Daoy (cell line): Measurements from ENCODE around the gene MLST8. TPM values are rescaled to one million over a fixed set of nuclear protein-coding genes. Genes with fewer than 3 reads are reported as not detected.
A peak's percentile ranks its signal among the peaks of the same experiment; 100 is the strongest.
"Not testable (repeated sequence)": the region's sequence is repeated elsewhere in the genome, so short reads cannot be mapped to it uniquely, and the experiment has no call there.

Experiments used
- DNase-seq: peaks from one replicate; pipeline ENCODE4 v3.0.0-alpha.2; 2015; ENCODE audit warnings: low read depth
- total RNA-seq: library from RNA; depleted of rRNA; stranded (reverse); fragments of >200 nt; shearing (Covaris generic); gene quantifications from 2 replicates; pipeline ENCODE4 v1.2.3, GENCODE V29; 2014

The MLST8 gene
- total RNA-seq, 1 experiment from 2014 or later: 19.3 TPM

DNA sequence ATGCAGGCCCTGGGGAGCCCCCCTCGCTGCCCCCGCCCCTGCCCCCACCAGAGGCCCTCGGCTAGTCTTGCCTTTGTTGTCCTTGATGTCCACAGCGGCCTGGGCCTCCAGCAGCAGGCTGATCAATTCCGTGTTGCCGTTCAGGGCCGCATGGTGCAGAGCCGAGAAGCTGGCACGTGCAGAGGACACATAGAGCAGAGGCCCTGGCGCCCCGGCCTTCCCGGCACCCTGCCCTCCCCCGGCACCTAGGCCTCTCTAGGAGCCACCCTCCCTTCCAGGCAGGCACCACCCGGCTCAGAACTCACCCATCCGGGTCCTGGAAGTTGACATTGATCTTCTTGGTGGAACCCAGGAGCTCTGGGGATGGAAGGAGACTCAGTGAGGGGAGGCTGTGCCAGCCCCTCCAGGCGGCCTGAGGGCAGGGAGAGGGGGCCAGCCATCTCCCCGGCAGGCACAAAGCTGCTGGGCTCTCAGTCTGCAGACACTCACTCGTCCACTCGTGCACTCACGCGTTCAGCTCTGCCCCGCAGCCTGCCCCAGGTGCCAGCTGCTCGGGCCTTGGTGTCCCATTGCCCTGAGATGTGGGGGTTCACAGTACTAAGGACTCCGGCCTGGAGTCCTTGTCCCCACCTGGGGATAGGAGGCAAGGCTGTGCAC is 15.1 kb upstream of the MLST8 start:
- DNase-seq: no peak

DNA sequence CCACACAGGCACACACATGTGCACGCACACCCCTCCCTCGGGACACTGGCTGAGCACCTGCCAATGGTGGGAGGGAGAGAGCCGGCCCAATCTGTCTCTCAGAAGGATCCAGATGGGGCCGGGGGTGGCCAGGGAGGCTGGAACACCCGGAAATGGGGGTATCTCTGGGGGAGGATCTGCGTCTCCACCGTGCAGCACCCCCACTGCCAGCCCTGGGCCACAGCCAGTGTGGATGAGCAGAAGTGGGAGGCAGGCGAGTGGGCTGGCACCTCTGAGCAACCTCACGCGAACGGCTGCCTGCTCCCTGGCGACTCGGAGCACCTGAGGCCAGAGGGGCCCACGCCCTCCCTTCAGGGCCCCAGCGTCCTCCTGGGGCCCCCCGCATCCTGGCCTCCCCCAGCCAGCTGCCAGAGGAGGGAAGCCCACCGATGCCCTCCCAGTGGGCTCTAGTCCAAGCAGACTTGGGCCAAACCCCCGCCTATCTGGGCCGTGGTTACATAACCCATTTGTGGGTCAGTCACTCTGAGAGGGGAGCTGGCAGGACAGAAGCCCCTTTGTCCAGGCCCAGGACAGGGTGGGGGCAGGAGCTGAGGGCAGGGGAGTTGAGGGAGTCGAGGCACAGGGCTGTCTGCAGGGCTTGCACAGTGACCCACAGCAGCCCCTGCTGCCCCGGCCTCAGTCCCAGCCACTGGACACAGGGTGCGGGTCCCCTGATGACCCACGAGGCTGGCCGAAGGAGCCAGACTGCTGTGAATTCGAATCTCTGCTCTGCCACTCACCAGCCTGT is 14.4 kb upstream of the MLST8 start:
- DNase-seq: no peak

DNA sequence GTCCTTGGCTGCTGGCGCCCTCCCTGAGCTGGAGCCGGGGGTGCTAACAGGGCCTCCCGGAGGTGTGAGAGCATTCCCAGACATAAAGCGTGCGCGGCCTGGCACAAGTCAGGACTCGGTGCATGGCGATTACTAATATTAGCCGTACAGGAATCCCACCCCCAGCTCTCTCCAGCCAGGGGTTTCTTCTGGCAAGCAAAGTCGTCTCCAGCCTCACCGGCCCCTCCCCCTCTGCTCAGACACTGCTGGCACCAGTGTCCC is 13.9 kb upstream of the MLST8 start:
- DNase-seq: no peak

DNA sequence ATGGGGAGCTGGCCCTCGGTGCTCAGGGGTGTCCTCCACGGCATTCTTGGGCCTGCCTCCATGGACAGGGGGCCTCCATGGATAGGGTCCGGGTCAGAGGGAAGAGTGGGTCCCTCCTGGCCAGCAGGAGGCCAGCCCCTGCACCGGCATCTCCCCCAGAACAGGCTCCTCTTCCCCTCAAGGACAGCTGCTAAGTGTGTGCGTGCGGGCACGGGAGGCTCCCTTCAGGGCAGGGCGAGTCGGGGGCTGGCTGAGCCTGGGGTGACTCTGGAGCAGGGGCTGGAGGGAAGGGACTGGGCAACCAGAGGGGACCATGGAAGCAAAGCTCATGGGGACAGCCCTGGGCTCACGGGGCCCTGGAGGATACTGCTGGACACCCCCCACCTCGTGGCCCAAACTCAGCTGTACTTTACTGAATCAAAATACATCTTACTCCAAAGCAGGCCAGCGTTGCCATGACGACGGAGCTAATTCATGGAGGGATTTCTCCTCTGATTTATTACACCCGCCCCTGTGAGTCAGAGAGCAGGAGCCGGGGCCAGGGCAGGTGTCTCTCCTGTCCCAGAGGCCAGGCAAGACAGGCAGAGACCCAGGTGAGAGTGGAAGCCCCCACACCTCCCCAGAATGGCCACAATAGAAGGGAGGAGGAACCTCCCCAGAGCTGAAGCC is 11.0 kb upstream of the MLST8 start:
- DNase-seq: peak; percentile 68

DNA sequence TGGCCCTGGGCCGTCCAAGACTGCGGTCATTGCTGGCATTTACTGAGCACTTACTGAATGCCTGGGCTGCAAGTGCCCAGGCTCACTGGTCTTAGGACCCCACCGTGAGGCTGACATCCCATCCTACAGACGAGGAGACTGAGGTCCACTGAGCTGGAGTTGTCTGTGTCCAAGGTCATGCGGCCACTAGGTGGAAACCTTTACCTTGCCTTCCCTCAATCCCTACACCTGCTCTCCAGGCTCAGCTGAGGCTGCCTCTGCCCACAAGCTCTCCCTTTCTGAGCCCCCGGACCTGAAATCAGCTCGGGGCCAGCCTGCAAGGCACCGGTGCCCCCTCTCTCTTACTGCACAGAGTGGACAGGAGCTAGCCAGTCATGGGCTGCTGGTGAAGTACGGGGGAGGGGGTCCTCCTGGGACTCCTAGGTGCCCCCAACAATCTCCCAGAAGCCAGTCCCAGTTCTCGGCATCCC is 10.4 kb upstream of the MLST8 start:
- peak; percentile 65 for DNase-seq

DNA sequence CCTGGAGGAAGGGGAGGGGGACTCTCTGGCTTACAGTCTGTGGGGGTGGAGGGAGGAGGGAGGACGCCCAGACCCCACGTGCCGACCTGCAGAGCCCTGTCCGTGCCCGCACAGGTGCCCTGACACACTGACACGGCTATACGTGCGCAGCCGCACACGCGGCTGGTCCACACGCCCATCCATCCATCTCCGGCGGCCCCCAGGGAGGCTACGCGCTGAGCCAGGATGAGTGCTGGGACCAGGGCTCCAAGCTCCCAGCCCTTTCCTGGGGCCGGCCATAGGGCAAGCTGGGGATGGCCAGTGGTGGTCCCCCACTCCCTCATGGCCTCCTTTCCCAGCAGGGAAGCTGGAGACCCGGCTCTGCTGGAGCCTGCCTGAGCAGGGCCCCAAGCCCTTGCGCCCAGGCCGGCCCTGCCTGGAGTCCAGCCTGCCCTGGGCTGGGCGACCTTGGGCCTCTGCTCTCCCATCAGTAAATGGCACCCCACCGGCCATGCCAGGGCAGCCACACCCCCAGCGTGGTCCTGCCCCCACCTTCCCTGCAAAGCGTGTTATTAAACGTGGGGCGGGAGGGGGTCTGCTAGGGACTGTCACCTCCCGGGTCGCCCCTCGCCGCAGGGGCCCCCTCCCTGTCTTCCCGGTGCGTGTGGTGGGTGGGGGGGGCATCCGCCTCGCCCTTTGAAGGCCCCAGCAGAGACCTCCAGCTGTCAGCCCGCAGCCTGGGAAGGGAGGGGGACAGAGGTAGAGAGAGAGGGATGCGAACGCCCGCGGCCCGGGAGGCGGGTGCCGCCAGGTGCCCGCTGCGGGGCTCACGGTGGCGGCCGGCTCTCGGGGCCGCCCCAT is 9.7 kb upstream of the MLST8 start:
- no peak for DNase-seq

DNA sequence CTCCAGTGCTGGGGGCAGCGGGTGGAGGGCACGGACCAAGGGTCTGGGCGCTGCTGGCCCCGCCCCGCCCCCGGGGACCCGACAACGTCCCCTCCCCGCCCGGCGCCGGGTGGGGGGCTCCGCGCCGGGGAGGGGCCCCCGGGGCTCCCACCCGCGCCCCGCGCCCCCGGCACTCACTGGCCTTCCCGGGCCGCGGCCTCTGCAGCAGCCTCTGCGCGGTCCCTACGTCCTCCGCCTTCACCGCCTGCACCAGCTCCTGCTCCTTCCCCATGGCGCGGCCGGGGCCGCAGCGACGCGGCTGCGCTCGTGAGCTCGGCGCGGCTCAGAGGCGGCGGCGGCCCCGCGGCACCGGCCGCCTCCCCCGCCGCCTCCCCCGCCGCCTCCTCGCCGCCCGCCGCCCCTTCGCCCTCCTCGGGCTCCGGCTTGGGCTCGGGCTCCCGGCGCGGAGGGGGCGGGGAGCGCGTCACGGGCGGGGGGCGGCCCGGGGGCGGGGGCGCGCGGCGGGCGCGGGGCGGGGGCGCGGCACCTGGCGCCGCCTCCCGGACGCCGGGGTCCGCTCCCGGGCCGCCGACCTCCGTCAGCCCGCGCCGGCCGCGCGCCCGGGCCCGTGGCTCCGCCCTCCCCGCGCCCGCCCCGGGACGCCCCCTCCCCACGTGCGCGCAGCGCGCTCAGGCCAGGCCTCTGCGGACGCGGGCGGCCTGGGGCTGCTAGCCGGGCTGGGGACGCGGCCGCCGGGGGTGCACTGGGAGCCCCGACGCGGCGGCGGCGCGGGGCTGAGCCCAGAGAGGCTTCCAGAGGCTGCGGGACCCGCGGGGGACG is 8.9 kb upstream of the MLST8 start, which contains the start of gene CASKIN1:
Gene CASKIN1 (minus strand): TSS at position 444 of the 819 bp plus-strand sequence. CDS start 173 bp downstream, at position 271.
- DNase-seq: peak; percentile 37

DNA sequence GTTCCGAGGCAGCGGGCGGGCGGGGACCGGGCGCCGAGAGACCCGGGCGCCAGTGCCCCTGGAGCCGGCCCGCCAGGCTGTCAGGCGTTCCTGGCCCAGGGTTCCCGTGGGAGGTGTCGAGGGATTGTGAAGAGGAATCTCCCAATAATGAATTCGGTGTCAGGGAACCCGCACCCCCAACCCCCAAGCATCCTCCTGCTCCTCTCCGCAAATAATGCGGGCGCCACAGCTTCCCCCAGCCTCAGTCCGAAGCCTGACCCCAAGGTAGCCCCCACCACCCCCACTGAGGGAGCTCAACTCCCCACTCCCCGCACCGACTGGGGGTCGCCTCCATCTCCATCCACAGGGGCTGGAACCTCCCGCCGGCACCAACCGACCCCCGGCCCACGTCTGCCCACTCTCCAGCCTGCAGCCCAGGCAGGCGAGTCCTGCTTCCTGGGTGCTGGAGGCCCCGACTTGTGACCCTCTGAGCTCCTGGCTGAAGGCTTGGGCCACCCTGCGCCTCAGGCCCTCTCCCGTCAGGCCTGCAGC is 8.2 kb upstream of the MLST8 start:
- DNase-seq: no peak

DNA sequence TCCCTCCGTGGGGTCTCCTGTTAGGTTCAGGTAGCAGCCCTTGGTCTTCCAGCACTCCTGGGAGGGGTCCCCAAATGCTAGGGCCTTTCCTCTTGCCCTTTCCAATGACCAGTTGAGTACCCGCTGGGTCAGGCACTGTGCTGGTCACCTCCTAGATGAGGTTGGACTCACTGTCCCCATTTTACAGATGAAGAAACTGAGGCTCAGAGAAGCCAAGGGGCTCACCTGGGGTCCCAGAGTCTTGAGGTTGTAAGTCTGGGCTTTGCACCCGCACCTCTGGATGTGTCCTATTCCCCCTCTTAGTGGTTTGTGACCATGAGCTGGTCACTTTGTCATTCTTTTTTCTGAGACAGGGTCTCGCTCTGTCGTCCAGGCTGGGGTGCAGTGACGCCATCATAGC is 7.5 kb upstream of the MLST8 start:
- no peak for DNase-seq

DNA sequence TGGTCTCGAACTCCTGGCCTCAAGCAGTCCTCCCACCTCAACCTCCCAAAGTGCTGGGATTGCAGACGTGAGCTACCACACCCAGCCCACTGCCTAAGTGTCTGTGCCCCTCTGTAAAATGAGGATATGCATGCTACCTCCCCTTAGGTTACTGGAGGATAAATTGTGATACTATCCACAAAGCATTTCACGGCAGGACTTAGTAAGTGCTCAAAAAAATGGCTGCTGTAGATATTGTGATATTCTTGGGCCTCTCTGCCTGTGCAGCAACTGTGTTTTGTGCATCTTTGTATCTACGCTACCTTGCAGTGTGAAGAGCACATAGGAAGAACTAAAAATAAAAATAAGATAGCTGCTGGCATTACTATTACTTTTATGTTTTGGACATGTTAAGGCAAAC is 7.0 kb upstream of the MLST8 start:
- DNase-seq: no peak

DNA sequence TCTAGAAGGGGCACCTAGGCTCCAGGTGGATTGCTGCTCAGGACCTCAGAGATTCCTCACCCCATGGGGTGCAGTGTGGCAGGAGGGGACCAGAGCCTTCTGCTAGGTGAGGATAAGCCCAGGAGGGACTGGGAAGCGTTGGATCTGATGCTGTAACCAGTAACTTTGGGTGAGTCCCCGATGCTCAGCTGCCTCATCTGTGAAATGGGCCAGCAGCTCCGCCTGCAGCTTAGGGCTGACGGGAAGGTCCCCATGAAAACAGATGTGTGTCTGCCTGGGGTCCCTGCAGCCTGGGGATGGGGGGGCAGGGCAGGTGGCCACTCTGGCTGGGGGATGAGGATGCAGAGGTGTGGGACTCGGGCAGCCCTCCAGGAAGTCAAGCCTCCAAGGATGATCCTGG is 6.2 kb upstream of the MLST8 start:
- DNase-seq: no peak

DNA sequence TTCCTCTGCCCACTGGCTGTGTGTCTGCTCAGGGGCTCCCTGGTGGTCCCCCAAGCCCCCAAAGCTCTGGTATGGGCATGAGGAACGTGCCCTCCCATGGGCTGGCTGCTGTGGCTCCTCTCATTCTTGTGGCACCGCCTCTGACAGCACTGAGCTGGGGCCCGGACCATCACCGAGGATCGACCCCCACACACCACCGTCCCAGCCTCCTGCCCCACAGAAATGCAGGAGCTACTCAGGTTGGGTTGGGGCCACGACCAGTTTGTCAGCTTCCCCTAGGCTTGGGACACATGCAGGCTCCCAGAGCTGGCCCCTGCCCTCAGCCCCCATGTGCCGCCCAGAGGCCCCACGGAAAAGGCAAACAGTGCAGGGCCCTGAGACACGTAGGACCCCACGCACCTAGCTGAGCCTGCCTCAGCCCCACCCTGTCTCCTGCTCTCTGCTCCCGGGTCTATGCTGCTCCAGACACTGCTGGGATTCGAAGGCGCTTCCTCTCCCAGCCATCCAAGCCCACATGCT is 5.6 kb upstream of the MLST8 start:
- no peak for DNase-seq

DNA sequence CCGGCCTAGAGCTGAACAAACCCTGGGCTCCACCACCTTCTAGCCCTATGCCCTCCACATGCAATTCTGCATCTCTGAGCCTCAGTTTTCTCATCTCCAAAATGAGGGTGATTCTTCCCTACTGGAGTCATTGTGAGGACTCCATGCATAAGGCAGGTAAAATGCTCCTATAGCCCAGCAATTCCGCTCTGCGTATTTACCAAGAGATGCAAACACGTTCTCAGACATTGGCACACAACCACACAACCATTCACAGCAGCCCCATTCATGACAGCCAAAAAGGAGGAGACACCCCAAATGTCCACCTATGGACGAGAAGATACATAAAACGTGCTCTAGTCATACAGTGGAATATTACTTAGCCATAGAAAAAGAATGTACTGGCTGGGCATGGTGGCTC is 4.9 kb upstream of the MLST8 start:
- DNase-seq: no peak

DNA sequence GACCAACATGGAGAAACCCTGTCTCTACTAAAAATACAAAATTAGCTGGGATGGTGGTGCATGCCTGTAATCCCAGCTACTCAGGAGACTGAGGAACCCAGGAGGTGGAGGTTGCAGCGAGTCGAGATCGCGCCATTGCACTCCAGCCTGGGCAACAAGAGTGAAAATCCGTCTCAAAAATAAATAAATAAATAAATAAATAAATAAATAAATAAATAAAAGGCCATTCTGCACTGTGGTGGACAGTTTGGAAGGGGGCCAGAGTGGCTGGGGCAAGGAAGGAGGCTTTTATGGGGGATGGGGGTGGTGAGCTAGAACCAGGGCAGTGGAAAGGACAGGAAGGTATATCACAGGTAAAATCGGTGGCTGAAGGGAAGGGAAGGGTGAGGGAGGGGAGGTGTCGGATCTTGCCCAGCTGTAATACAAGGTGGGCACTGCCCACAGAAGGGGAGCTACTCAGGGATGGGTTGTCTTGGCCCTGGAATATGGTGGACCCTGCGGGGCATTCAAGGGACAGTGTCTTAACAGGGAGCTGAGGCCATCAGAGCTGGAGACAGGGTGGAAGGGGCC is 2.0 kb upstream of the MLST8 start:
- not testable (repeated sequence) for DNase-seq

DNA sequence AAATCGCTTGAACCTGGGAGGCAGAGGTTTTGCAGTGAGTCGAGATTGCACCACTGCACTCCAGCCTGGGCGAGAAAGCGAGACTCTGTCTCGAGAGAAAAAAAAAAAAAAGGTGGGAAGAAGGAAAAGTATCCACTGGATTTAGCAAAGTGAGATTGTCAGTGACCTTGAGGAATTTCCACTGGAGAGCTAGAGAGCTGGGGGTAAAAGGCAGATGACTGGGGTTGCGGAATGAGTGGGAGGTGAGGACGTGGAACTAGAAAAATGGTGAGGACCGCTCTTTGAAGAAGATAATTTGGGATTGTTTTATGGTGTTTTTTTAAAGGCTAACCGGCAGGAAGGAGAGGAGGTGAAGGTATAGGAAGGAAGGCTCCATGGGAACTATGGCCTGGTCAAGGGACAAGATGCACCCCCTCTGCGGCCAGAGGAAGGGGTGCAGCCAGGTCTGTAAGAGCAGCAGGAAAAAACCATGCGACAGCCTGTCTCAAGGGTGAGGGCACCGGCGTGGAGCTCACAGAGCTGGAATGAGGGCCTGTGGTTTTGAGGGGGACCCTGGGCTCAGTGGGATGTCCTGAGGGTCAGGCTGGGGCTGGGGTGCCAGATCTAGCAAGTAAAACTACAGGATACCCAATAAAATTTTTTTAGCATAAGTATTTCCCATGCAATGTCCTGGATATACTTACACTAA is 694 bp upstream of the MLST8 start:
- DNase-seq: no peak

DNA sequence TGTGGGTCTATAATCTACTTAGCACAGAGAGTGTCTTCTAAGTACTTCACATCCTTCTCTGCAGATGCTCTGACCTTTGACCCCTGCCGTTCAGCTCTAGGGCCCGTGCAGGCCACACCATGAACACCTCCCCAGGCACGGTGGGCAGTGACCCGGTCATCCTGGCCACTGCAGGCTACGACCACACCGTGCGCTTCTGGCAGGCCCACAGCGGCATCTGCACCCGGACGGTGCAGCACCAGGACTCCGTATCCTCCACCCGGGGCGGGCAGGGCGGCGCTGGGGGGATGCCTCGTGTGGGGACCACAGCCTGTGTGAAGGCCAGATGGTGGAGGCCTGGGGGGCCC is 686 bp downstream of the MLST8 start:
- no peak for DNase-seq

DNA sequence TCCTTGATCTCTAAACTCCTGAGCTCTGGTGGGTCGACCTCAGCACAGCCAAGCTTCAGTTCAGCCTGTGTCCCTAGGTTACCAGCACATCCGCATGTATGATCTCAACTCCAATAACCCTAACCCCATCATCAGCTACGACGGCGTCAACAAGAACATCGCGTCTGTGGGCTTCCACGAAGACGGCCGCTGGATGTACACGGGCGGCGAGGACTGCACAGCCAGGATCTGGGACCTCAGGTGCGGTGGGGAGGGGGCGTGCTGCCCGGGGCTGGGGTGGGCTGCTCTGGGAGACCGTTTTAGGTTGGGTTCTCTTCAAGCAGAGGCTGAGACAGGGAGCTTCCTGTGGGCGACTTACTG is 1.1 kb downstream of the MLST8 start:
- no peak for DNase-seq

DNA sequence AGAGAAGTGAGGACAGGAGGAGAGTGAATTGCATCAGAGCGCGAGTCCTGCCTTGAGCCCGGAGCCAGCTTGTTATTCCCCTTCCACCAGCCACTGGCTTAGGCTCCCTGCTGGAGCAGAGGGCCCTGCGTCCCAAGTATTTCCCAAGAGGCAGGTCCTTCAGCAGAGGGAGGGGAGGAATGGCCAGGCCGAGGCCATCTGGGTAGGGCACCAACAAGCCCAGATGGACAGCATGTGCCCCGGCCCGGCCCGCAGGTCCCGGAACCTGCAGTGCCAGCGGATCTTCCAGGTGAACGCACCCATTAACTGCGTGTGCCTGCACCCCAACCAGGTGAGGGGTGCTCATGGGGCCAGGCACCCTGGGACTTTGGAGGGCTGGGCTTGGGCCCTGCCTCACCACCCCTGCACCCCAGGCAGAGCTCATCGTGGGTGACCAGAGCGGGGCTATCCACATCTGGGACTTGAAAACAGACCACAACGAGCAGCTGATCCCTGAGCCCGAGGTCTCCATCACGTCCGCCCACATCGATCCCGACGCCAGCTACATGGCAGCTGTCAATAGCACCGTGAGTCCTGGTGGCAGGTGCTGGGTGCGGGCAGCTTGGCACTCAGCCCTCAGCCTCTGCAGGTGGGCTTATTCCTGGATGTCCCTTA is 1.7 kb downstream of the MLST8 start:
- no peak for DNase-seq

DNA sequence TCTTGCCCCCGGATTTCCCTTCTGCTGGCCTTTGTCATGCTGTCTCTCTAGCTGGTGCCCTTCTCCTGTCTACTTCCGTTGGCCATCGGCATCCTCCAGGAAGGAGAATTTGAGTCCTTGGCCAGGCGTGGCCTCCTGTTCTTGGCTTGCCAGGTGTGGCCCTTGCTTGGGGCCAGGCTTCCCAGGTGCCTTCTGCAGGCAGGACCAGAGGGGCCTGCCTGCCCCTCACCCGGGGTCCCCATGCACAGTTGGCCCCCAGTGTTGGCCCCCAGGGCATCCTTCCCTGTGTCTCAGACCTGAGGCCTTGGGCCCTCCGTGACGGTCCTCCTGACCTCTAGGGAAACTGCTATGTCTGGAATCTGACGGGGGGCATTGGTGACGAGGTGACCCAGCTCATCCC is 2.6 kb downstream of the MLST8 start:
- DNase-seq: no peak
